ENCODE measurements around the gene SHISAL2A. TPM values are rescaled to one million over a fixed set of nuclear protein-coding genes. Genes with fewer than 3 reads are reported as not detected.

Gene SHISAL2A
- total and polyA plus RNA-seq, 2 of the 13 experiments (the other 11 are each of a cell fraction or from before 2014, with no cell fraction given) = not detected

GRCh38 chr1:52702886-52703787 is 70.2 kb downstream of the SHISAL2A start (continued):
- TF ChIP-seq SUZ12 (IDR thresholded peaks at IDR 0.05; ENCODE audit: low read depth, low read length) = no peak
- no peak for TF ChIP-seq CHD4 (IDR thresholded peaks at IDR 0.05; ENCODE audit: borderline replicate concordance, low read length)
- TF ChIP-seq, protein P1, sequence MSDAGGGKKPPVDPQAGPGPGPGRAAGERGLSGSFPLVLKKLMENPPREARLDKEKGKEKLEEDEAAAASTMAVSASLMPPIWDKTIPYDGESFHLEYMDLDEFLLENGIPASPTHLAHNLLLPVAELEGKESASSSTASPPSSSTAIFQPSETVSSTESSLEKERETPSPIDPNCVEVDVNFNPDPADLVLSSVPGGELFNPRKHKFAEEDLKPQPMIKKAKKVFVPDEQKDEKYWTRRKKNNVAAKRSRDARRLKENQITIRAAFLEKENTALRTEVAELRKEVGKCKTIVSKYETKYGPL (CRISPR knock-in tag; IDR thresholded peaks at IDR 0.05) = peak; percentile 49; the same call in 1 of the 2 replicates
- TF ChIP-seq SIX4 (CRISPR knock-in tag; IDR thresholded peaks at IDR 0.05) = 0 out of 2 replicates have a peak, but pooled peaks have one; percentile 17
- TF ChIP-seq SAFB2 (CRISPR knock-in tag; IDR thresholded peaks at IDR 0.05; ENCODE audit: borderline replicate concordance, low read depth) = peak; percentile 27; the same call in 1 of the 2 replicates
- no peak for TF ChIP-seq CENPX (CRISPR knock-in tag; IDR thresholded peaks at IDR 0.05)
- no peak for TF ChIP-seq ZNF674 (CRISPR knock-in tag; IDR thresholded peaks at IDR 0.05; ENCODE audit: low read depth)
- 0 out of 2 replicates have a peak, but pooled peaks have one; percentile 25 for TF ChIP-seq KLF11 (CRISPR knock-in tag; IDR thresholded peaks at IDR 0.05)
- TF ChIP-seq ONECUT2 (CRISPR knock-in tag; IDR thresholded peaks at IDR 0.05) = 0 out of 2 replicates have a peak, but pooled peaks have one; percentile 26
- TF ChIP-seq HDAC1 (CRISPR knock-in tag; IDR thresholded peaks at IDR 0.05) = peak; percentile 88
- peak; percentile 72; the same call in 1 of the 2 replicates for TF ChIP-seq ZNF224 (CRISPR knock-in tag; IDR thresholded peaks at IDR 0.05)
- TF ChIP-seq ZNF652 (CRISPR knock-in tag; IDR thresholded peaks at IDR 0.05; ENCODE audit: borderline replicate concordance, low read depth) = peak; percentile 81
- TF ChIP-seq FIP1L1 (IDR thresholded peaks at IDR 0.05; ENCODE audit: borderline replicate concordance, insufficient read depth, low read depth, low read length) = no peak
- TF ChIP-seq SRF (IDR thresholded peaks at IDR 0.05; ENCODE audit: low read depth, low read length) = no peak
- TF ChIP-seq RFXAP (CRISPR knock-in tag; IDR thresholded peaks at IDR 0.05; ENCODE audit: borderline replicate concordance) = no peak
- TF ChIP-seq ZNF782 (CRISPR knock-in tag; IDR thresholded peaks at IDR 0.05; ENCODE audit: borderline replicate concordance) = peak; percentile 94; the same call in 1 of the 2 replicates
- TF ChIP-seq, protein P2, sequence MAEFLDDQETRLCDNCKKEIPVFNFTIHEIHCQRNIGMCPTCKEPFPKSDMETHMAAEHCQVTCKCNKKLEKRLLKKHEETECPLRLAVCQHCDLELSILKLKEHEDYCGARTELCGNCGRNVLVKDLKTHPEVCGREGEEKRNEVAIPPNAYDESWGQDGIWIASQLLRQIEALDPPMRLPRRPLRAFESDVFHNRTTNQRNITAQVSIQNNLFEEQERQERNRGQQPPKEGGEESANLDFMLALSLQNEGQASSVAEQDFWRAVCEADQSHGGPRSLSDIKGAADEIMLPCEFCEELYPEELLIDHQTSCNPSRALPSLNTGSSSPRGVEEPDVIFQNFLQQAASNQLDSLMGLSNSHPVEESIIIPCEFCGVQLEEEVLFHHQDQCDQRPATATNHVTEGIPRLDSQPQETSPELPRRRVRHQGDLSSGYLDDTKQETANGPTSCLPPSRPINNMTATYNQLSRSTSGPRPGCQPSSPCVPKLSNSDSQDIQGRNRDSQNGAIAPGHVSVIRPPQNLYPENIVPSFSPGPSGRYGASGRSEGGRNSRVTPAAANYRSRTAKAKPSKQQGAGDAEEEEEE (CRISPR knock-in tag; IDR thresholded peaks at IDR 0.05; ENCODE audit: borderline replicate concordance) = no peak
- TF ChIP-seq ZNF790 (CRISPR knock-in tag; IDR thresholded peaks at IDR 0.05; ENCODE audit: borderline replicate concordance) = 0 out of 2 replicates have a peak, but pooled peaks have one; percentile 34
- TF ChIP-seq HNRNPL (IDR thresholded peaks at IDR 0.05; ENCODE audit: low read depth, low read length) = peak; percentile 61; the same call in 1 of the 2 replicates
- TF ChIP-seq, protein P3, sequence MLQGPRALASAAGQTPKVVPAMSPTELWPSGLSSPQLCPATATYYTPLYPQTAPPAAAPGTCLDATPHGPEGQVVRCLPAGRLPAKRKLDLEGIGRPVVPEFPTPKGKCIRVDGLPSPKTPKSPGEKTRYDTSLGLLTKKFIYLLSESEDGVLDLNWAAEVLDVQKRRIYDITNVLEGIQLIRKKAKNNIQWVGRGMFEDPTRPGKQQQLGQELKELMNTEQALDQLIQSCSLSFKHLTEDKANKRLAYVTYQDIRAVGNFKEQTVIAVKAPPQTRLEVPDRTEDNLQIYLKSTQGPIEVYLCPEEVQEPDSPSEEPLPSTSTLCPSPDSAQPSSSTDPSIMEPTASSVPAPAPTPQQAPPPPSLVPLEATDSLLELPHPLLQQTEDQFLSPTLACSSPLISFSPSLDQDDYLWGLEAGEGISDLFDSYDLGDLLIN (CRISPR knock-in tag; IDR thresholded peaks at IDR 0.05; ENCODE audit: borderline replicate concordance) = no peak
- peak; percentile 94 for TF ChIP-seq ZNF616 (CRISPR knock-in tag; IDR thresholded peaks at IDR 0.05; ENCODE audit: low read depth)

Measured in HepG2 (cell line).